Measurements from ENCODE around the gene SEZ6L2.
A peak's percentile ranks its signal among the peaks of the same experiment; 100 is the strongest.

SEZ6L2 gene

DNA sequence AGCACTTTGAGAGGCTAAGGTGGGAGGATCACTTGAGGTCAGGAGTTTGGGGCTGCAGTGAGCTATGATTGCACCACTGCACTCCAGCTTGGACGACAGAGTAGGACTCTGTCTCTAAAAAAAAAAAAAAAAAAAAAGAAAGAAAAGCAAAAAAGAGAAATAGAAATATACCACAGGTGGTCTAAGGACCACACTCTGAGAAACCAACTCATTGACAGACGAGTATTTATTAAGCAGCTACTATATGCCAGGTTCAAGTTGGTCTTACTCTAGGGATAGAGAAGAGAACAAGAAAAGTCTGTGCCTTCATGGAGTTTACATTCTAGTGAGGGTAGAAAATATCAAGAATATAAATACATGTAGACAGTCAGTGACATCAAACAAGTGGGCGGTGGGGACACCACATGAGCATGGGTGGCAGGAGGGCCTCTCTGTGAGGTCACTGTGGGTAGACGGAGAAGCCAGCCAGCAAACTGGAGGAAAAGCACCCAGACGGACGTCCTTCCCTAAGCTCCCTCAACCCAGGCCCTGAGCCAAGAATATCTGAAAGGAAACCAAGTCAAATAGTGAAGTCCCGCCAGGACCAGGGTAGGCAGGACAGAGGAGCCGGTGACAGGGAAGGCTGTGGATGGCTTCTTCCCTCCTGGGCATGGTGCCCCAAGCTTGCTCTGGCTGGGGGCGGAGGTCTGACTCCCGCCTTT is 41.1 kb downstream of the SEZ6L2 start:
- DNase-seq (ENCODE audit: extremely low read depth, low read depth): no peak
- TF ChIP-seq, protein P1, sequence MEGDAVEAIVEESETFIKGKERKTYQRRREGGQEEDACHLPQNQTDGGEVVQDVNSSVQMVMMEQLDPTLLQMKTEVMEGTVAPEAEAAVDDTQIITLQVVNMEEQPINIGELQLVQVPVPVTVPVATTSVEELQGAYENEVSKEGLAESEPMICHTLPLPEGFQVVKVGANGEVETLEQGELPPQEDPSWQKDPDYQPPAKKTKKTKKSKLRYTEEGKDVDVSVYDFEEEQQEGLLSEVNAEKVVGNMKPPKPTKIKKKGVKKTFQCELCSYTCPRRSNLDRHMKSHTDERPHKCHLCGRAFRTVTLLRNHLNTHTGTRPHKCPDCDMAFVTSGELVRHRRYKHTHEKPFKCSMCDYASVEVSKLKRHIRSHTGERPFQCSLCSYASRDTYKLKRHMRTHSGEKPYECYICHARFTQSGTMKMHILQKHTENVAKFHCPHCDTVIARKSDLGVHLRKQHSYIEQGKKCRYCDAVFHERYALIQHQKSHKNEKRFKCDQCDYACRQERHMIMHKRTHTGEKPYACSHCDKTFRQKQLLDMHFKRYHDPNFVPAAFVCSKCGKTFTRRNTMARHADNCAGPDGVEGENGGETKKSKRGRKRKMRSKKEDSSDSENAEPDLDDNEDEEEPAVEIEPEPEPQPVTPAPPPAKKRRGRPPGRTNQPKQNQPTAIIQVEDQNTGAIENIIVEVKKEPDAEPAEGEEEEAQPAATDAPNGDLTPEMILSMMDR (IDR thresholded peaks at IDR 0.05; ENCODE audit: low read depth, low read length): no peak

DNA sequence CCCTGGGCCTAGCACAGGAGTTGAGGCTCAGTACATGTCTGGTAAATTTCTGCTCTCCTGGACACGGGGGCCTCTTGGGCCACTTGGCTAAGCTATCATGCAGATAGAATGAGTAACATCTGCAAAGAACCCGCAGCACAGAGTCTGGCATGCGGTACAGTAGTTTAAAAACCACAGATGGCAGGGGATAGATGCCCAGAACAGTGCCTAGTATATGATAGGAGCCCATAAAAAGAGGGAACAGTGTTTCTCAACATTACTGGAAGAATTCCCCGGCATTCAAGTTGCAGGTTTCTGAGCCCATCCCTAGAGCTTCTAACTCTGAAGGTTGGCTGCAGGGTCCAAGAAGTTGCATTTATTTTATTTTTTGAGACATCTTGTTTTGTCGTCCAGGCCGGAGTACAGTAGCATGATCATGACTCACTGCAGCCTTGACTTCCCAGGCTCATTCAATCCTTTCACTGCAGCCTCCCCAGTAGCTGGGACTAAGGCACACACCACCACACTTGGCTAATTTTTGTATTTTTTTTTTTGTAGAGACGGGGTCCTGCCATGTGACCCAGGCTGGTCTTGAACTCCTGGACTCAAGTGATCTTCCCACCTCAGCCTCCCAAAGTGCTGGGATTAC is 42.1 kb downstream of the SEZ6L2 start:
- TF ChIP-seq, protein P1 (IDR thresholded peaks at IDR 0.05; ENCODE audit: low read depth, low read length): no peak
- peak; percentile 59 for DNase-seq (ENCODE audit: extremely low read depth, low read depth)

DNA sequence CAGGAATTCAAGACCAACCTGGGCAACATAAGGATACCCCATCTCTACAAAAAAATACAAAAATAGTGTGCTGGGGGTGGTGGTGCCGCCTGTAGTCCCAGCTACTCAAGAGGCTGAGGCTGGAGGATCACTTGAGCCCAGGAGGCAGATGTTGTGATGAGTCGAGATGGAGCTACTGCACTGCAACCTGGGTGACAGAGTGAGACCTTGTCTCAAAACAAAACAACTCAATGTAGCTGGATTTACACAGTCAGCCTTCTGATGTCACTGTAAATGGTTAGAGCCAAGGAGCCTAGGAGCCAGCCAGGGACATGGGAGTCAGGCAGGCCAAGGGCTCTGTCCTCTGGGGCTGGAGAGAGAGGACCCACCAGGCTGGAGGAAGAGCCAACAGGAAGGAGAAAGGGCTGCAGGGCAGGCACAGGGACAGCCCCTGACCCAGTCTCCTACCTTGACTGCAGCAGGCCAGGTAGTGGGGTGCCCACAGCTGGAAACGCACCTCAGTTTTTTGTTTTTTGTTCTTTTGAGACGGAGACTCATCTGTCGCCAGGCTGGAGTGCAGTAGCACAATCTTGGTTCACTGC is 44.7 kb downstream of the SEZ6L2 start:
- no peak for DNase-seq (ENCODE audit: extremely low read depth, low read depth)
- TF ChIP-seq, protein P1 (IDR thresholded peaks at IDR 0.05; ENCODE audit: low read depth, low read length): no peak

DNA sequence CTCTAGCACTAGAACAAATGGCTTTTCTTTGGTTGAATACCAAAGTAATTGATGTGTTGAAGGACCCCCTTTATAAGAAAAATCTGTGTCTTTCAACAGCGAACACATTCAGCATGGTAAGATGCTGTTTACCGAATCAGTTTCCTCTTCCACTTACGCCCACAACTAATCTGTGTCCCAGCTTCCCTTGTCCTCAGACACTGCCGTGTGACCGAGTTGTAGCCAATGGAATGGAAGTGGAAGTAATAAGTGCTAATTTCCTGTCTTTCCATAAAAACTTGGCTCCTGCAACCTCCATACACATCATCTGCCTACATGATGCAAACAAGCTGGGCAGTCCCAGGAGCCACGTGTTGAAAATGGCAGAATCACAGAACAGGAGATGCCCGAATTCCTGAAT is 46.7 kb downstream of the SEZ6L2 start:
- DNase-seq (ENCODE audit: extremely low read depth, low read depth): peak; percentile 38
- TF ChIP-seq, protein P1 (IDR thresholded peaks at IDR 0.05; ENCODE audit: low read depth, low read length): no peak

DNA sequence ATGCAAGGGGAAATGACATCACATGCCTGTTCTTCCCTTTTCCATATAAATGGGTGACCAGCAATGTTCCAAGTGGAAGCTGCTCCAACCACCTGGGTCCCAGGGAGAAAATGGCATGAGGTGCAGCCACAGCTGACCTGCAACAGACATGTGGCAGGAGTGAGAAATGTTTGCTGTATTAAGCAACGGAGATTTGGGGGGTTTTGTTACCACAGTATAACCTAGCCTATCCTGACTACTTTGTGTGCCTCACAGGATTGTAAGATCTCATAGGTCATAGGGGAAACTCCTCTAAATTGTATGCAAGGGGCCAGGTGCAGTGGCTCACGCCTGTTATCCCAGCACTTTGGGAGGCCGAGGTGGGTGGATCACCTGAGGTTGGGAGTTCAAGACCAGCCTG is 48.4 kb downstream of the SEZ6L2 start:
- TF ChIP-seq, protein P1 (IDR thresholded peaks at IDR 0.05; ENCODE audit: low read depth, low read length): no peak
- DNase-seq (ENCODE audit: extremely low read depth, low read depth): no peak

DNA sequence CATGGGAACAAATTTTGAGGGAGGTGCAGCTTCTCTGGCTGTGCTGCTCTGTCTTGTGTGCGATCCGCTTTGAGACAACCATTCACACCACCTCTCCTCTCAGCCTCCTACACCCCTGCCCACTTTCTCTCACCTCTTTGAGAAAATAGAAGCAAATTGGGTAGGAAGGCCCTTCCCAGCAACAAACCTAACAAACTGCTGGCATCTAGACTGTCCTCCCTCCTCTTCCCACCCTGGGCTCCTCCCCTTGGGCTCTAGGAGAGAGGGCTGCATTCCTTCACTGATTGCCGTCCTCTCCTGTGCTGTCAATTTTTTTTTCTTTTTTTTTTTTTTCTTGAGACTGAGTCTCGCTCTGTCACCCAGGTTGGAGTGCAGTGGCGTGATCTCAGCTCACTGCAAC is 49.8 kb downstream of the SEZ6L2 start:
- TF ChIP-seq, protein P1 (IDR thresholded peaks at IDR 0.05; ENCODE audit: low read depth, low read length): no peak
- no peak for DNase-seq (ENCODE audit: extremely low read depth, low read depth)
